ENCODE results near the gene RBM7. TPM values are rescaled to one million over a fixed set of nuclear protein-coding genes. Genes with fewer than 3 reads are reported as not detected.

The RBM7 gene
- total and polyA plus RNA-seq, 2 of the 8 experiments (the other 6 are each of a cell fraction or from before 2014, with no cell fraction given) = 18.0 to 45.7 TPM

GRCh38 chr11:114426280-114426679 is 25.8 kb downstream of the RBM7 start:
- Histone ChIP-seq H3K23ac (ENCODE audit: insufficient read length) (no peak overlapping the region), H3K4me3 (ENCODE audit: extremely low read depth in 1 of 4, insufficient read depth in 2 of 4, low read depth in 3 of 4, low read length in 4 of 4) (no peak overlapping the region), H2BK5ac (ENCODE audit: low read depth, low read length) (peak overlapping the region; percentile 58), H3K9ac (replicated peaks in 1 of 4; ENCODE audit: extremely low read depth in 1 of 4, low read depth in 3 of 4, low read length in 3 of 4) (no peak overlapping the region), H3K56ac (replicated peaks; ENCODE audit: insufficient read length, low read depth, low read length) (no peak overlapping the region), H4K91ac (replicated peaks; ENCODE audit: insufficient read length, low read length) (peak overlapping the region; percentile 80), H3K14ac (ENCODE audit: insufficient read length) (no peak overlapping the region), H2AFZ (ENCODE audit: low read length) (0 out of 2 replicates have a peak overlapping the region, but pooled peaks have one; percentile 78), H3K9me3 (ENCODE audit: insufficient read depth in 2 of 2, low read depth in 1 of 2, low read length in 1 of 2) (no peaks in the 10 kb centered on the region), H3K4ac (replicated peaks; ENCODE audit: insufficient read length, low read depth, low read length) (no peak overlapping the region), H3K79me2 (ENCODE audit: control insufficient read depth in 1 of 2, insufficient read depth in 2 of 2, low read length in 2 of 2) (no peaks in the 10 kb centered on the region), H3K79me1 (ENCODE audit: low read depth, low read length) (no peaks in the 10 kb centered on the region), H3K4me1 (replicated peaks in 1 of 4; ENCODE audit: control insufficient read depth in 3 of 4, insufficient read depth in 4 of 4, low read length in 3 of 4) (peaks cover 0 to 2% (median 0%) of the 10 kb centered on the region in 4 experiments; a peak in 2 of 7 replicates), H2AK5ac (ENCODE audit: low read depth, low read length) (no peak overlapping the region; the same call in 1 of the 2 replicates), H3K18ac (ENCODE audit: extremely low read depth, low read length) (peak overlapping the region; percentile 5; the same call in 1 of the 2 replicates), H3K27ac (ENCODE audit: low read depth, low read length) (no peak overlapping the region), H2BK15ac (ENCODE audit: low read length) (no peak overlapping the region), H2BK20ac (ENCODE audit: low read length) (no peak overlapping the region), H3K4me2 (ENCODE audit: insufficient read depth in 1 of 2, low read depth in 2 of 2, low read length in 2 of 2) (no peak overlapping the region), H3K36me3 (ENCODE audit: control insufficient read depth in 2 of 4, insufficient read depth in 4 of 4, low read length in 3 of 4) (no peaks in the 10 kb centered on the region; a peak in 1 of 8 replicates), H3K23me2 (ENCODE audit: low read depth, low read length) (no peaks in the 10 kb centered on the region), H2BK120ac (replicated peaks; ENCODE audit: low read depth, low read length) (no peak overlapping the region), H3K27me3 (replicated peaks in 1 of 4; ENCODE audit: control insufficient read depth in 3 of 4, extremely low read depth in 1 of 4, insufficient read depth in 3 of 4, low read length in 3 of 4) (no peaks in the 10 kb centered on the region), H2BK12ac (ENCODE audit: low read depth, low read length) (no peak overlapping the region), H4K5ac (ENCODE audit: insufficient read length, low read depth, low read length) (no peak overlapping the region), H4K20me1 (replicated peaks in 1 of 2; ENCODE audit: control insufficient read depth in 1 of 2, insufficient read depth in 2 of 2, low read length in 2 of 2) (no peaks in the 10 kb centered on the region), H4K8ac (ENCODE audit: extremely low read depth, insufficient read depth, low read length) (peak overlapping the region; percentile 41; the same call in 1 of the 2 replicates)
- DNase-seq (ENCODE audit: low read depth in 1 of 2, low spot score in 2 of 2) = no peak
- ChIA-PET POLR2A (ENCODE audit: partially characterized antibody) (interaction anchor here (1.1 to 2.6 kb wide), 4 partner anchors 10 to 26 kb away, joined by 3 to 11 read pairs (median 4); partner anchors contain the start of genes C11orf71, RBM7 and REXO2), CTCF (ENCODE audit: partially characterized antibody) (interaction anchor here (1.1 to 1.2 kb wide), 3 partner anchors 9 to 165 kb away, joined by 3 to 6 read pairs (median 4); no protein-coding TSS in a partner anchor)
- FAIRE-seq = no peak
- WGBS, 2 experiments (ENCODE audit: extremely low coverage in 1 of 2, insufficient coverage in 1 of 2, insufficient read length in 1 of 2, insufficient replicate concordance in 2 of 2, low coverage in 1 of 2, low lambda C conversion rate in 2 of 2, missing lambda C conversion rate in 1 of 2) = 89% methylated on average over 4 of the region's 4 CpGs; no CpG with 5 or more reads in 1 of the 2 experiments
- TF ChIP-seq RNF2 (IDR thresholded peaks at IDR 0.05; ENCODE audit: borderline replicate concordance, low read depth, low read length, missing control alignments, poor library complexity, severe bottlenecking) = no peak
- no peak for TF ChIP-seq TCF12 (IDR thresholded peaks at IDR 0.05; ENCODE audit: low read depth, low read length)
- TF ChIP-seq SRF (IDR thresholded peaks at IDR 0.05; ENCODE audit: low read depth, low read length) = no peak
- no peak for TF ChIP-seq NANOG (IDR thresholded peaks at IDR 0.05; ENCODE audit: insufficient read depth, low read depth, low read length, poor library complexity, severe bottlenecking)
- no peak for TF ChIP-seq EZH2 (IDR thresholded peaks at IDR 0.05; ENCODE audit: low read depth, low read length, severe bottlenecking)
- TF ChIP-seq JUND (IDR thresholded peaks at IDR 0.05; ENCODE audit: low read length) = no peak
- TF ChIP-seq MAX (IDR thresholded peaks at IDR 0.05) = no peak
- TF ChIP-seq RXRA (IDR thresholded peaks at IDR 0.05; ENCODE audit: insufficient read depth, low read depth, low read length) = no peak
- no peak for TF ChIP-seq CHD2 (IDR thresholded peaks at IDR 0.05; ENCODE audit: low read length)
- TF ChIP-seq CREB1 (IDR thresholded peaks at IDR 0.05) = no peak
- TF ChIP-seq E2F6 (IDR thresholded peaks at IDR 0.05) = no peak
- no peak for TF ChIP-seq YY1 (IDR thresholded peaks at IDR 0.05; ENCODE audit: low read depth, low read length)
- TF ChIP-seq RBBP5 (IDR thresholded peaks at IDR 0.05; ENCODE audit: borderline replicate concordance, low read depth, low read length) = no peak
